ENCODE measurements around the gene E4F1. TPM values are rescaled to one million over a fixed set of nuclear protein-coding genes. Genes with fewer than 3 reads are reported as not detected.

Gene E4F1
- total and polyA plus RNA-seq, 10 of the 15 experiments (the other 5 are each of a cell fraction or from before 2014, with no cell fraction given) = 0.23 to 36.5 (median 14.5) TPM

- FAIRE-seq = no peak
- Histone ChIP-seq H3K9ac (ENCODE audit: control insufficient read depth, insufficient read depth, low read length) (no peak overlapping the region), H3K4me2 (ENCODE audit: control insufficient read depth, insufficient read depth) (no peak overlapping the region), H3K9me3 (replicated peaks; ENCODE audit: control insufficient read depth, insufficient read depth, low read length) (no peaks in the 10 kb centered on the region), H3K27me3 (replicated peaks in 1 of 2; ENCODE audit: control insufficient read depth in 2 of 2, insufficient read depth in 2 of 2, low read length in 1 of 2) (no peaks in the 10 kb centered on the region; a peak in 1 of 4 replicates), H3K4me1 (ENCODE audit: control insufficient read depth, insufficient read depth, low read length) (no peaks in the 10 kb centered on the region), H3K79me2 (ENCODE audit: control insufficient read depth, insufficient read depth, low read length) (no peaks in the 10 kb centered on the region), H3K27ac (ENCODE audit: control insufficient read depth, insufficient read depth) (no peak overlapping the region), H2AFZ (ENCODE audit: control insufficient read depth, low read depth, low read length) (no peak overlapping the region), H4K20me1 (ENCODE audit: control insufficient read depth, insufficient read depth) (no peaks in the 10 kb centered on the region), H3K36me3 (ENCODE audit: control insufficient read depth in 2 of 2, insufficient read depth in 2 of 2, low read length in 1 of 2) (no peaks in the 10 kb centered on the region), H3K4me3 (no peak overlapping the region)
- ChIA-PET SMC1A (ENCODE audit: uncharacterized antibody, unreplicated experiment) (no interaction called here), POLR2A (no interaction called here), CTCF (no interaction called here), RAD21 (ENCODE audit: unreplicated experiment) (no interaction called here)
- 61% methylated on average over 20 of the region's 20 CpGs for WGBS (ENCODE audit: insufficient coverage, insufficient replicate concordance, low lambda C conversion rate, missing lambda C conversion rate)
- DNase-seq (ENCODE audit: low read depth, low spot score) = no peak
- TF ChIP-seq RFX5 (IDR thresholded peaks at IDR 0.05; ENCODE audit: low read depth, low read length) (no peak), HCFC1 (IDR thresholded peaks at IDR 0.05; ENCODE audit: low read length) (no peak), SMAD1 (IDR thresholded peaks at IDR 0.05; ENCODE audit: low read depth, partially characterized antibody) (no peak), ZZZ3 (IDR thresholded peaks at IDR 0.05; ENCODE audit: control insufficient read depth, insufficient read length, low read depth) (no peak), ATF7 (IDR thresholded peaks at IDR 0.05; ENCODE audit: low read depth) (no peak), ZBTB33 (IDR thresholded peaks at IDR 0.05) (no peak), SMAD5 (IDR thresholded peaks at IDR 0.05; ENCODE audit: low read depth) (no peak), NFYB (IDR thresholded peaks at IDR 0.05; ENCODE audit: insufficient read depth, low read depth, low read length) (no peak), POLR2AphosphoS5 (IDR thresholded peaks at IDR 0.05; ENCODE audit: low read length) (no peak), ESRRA (IDR thresholded peaks at IDR 0.05; ENCODE audit: low read length) (no peak)
- in situ Hi-C loops (cut with MboI) (no loop called here), intact Hi-C loops (cut with micrococcal nuclease; ENCODE audit: unreplicated experiment) (no loop called here)
- no peak for ATAC-seq
- no TSS peak for BruUV-seq (replicated peaks)
Observed at GRCh38 chr16:2186505-2186904, 36.9 kb upstream of the E4F1 start.
